GM12892 (cell line): ENCODE measurements around the gene ATXN7.

ENCODE experiments used
- DNase-seq: peaks from one replicate; pipeline ENCODE4 v3.0.0; 2011; ENCODE audit not compliant: insufficient read length
- FAIRE-seq: peaks from 2 replicates; lab custom pipeline; 2011; peaks lifted over from hg19 to GRCh38; lab: Jason Lieb, UNC
- POLR2A ChIP-seq: IDR thresholded peaks from 2 replicates; pipeline ENCODE4 v1.6.1; 2011; ENCODE audit warnings: low read depth, low read length, control low read depth
- POLR2AphosphoS5 ChIP-seq: IDR thresholded peaks from 2 replicates; pipeline ENCODE4 v1.6.1; 2011; ENCODE audit warnings: low read depth, low read length, control low read depth
- TAF1 ChIP-seq: IDR thresholded peaks from 2 replicates; pipeline ENCODE4 v1.6.1; 2011; ENCODE audit warnings: low read depth, mild to moderate bottlenecking, control low read depth, low read length, borderline replicate concordance

The ATXN7 gene

DNA sequence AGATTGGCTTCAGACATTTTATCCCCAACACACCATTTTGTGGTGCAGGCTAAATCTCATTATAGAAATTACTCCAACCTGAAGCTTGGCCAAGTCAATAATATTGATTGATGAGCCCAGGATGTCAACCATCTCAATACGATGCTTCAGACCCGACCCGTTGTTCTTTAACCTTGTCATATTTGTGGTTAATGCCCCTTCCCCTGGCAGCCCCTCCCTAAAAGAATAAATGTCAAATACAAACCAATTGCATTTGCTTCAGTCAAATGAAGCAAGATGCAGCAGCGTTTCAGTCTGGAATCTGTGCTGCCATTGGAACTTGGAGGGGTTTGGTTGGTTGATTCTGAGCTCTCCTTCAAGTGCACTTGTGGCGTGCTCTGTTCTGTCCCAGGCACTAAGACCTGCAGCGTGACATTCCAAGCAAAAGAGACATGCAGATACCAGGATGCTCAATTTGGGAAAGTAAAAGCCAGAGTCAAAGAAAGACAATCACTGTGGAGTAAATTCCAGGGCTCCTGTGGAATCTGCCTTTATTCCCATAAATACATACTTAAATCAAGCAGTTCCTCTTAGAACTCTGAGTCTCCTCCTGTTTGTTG, 183.4 kb downstream of the ATXN7 start:
- TF ChIP-seq POLR2AphosphoS5 = no peak
- no peak for TF ChIP-seq POLR2A
- TF ChIP-seq TAF1 = no peak
- DNase-seq (no peak), FAIRE-seq (no peak)

DNA sequence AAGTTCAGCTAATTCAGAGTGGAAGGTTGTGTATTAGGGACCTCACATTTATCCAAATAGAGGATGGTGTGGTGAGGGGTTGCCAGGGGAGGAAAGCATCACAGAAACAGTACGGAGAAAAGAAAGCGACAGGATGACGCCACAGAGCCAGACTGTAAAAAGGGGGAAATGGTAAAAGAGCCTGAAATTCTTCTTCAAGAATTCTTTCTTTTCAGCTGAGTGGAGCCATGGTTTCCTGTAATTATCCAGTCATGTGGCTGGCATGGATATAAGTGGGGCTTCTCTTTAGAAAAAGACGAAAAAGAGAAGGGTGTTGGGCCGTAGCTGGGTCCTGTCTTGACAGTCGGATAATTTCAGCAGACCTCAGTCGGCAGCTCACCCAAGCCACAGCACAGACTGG, 184.1 kb downstream of the ATXN7 start:
- no peak for DNase-seq
- TF ChIP-seq TAF1 (no peak), POLR2AphosphoS5 (no peak), POLR2A (no peak)
- FAIRE-seq = no peak

DNA sequence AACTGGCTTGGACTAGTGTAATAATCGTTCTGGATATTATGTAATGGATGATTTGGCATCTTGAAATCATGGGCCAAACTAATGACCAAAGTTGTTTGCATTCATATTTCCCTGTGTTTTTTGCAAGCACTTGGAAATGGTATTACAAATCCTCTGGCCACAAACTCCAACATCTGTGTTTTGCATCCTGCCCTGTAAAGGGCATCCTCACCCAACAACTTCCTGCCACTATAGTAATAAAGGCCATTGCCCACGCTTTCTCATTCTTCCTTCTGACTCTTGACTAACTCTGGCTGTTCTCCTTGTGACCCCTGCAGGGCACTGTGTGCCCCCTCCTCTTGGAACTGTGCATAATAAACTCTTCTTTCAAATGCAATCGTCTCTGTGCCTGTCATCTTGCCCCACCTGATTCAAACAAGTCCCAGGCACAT, 185.0 kb downstream of the ATXN7 start:
- FAIRE-seq = no peak
- TF ChIP-seq TAF1 = no peak
- TF ChIP-seq POLR2AphosphoS5 = no peak
- TF ChIP-seq POLR2A = no peak
- DNase-seq = no peak

GRCh38 chr3:64049136-64049535, 185.5 kb downstream of the ATXN7 start:
- FAIRE-seq (no peak), DNase-seq (no peak)
- TF ChIP-seq POLR2AphosphoS5 (no peak), POLR2A (no peak), TAF1 (no peak)

DNA sequence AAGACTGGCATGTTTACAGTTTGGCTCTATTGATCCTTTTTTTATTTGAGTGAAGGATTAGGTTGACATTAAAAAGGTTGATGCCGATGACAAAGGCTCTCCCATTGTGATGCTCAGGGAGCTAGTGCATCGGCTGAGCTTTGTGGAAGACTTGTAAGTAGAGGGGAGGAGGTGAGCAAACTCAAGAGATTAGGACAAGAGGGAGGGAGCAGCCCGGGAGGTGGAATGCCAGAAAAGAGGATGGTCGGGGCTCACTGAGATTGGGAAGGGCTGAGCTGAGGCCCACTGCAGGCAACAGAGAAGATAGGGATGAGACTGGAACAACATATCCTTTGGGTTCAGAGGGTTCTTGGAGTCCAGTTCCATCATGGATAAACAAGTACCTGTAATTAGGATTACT, 186.2 kb downstream of the ATXN7 start:
- no peak for TF ChIP-seq TAF1
- no peak for FAIRE-seq
- DNase-seq = no peak
